ENCODE measurements around the gene PITRM1.
A peak's percentile ranks its signal among the peaks of the same experiment; 100 is the strongest.
"Not testable (repeated sequence)": the region's sequence is repeated elsewhere in the genome, so short reads cannot be mapped to it uniquely, and the experiment has no call there.

PITRM1 gene

GRCh38 chr10:3122034-3122433 is 50.5 kb downstream of the PITRM1 start:
- DNase-seq (ENCODE audit: low read depth) = no peak

- peak; percentile 43 for DNase-seq (ENCODE audit: low read depth)
Measured at GRCh38 chr10:3119796-3120459, 52.7 kb downstream of the PITRM1 start.

GRCh38 chr10:3118641-3119091 is 53.9 kb downstream of the PITRM1 start:
- no peak for DNase-seq (ENCODE audit: low read depth)

GRCh38 chr10:3117486-3117885 is 55.1 kb downstream of the PITRM1 start:
- DNase-seq (ENCODE audit: low read depth) = no peak

- no peak for DNase-seq (ENCODE audit: low read depth)
Measured at GRCh38 chr10:3116508-3117100, 56.0 kb downstream of the PITRM1 start.

- no peak for DNase-seq (ENCODE audit: low read depth)
Measured at GRCh38 chr10:3115685-3116084, 56.9 kb downstream of the PITRM1 start.

- no peak for DNase-seq (ENCODE audit: low read depth)
Measured at GRCh38 chr10:3113343-3113720, 59.2 kb downstream of the PITRM1 start.

- no peak for DNase-seq (ENCODE audit: low read depth)
Measured at GRCh38 chr10:3111621-3112163, 60.9 kb downstream of the PITRM1 start.

- no peak for DNase-seq (ENCODE audit: low read depth)
Measured at GRCh38 chr10:3110782-3111620, 61.6 kb downstream of the PITRM1 start.

- DNase-seq (ENCODE audit: low read depth) = no peak
Measured at GRCh38 chr10:3109633-3110032, 62.9 kb downstream of the PITRM1 start.

- DNase-seq (ENCODE audit: low read depth) = no peak
Measured at GRCh38 chr10:3109196-3109595, 63.4 kb downstream of the PITRM1 start.

GRCh38 chr10:3108575-3109105 is 63.9 kb downstream of the PITRM1 start:
- DNase-seq (ENCODE audit: low read depth) = no peak

GRCh38 chr10:3108033-3108432 is 64.5 kb downstream of the PITRM1 start:
- no peak for DNase-seq (ENCODE audit: low read depth)

- no peak for DNase-seq (ENCODE audit: low read depth)
Measured at GRCh38 chr10:3107426-3107961, 65.1 kb downstream of the PITRM1 start.

- no peak for DNase-seq (ENCODE audit: low read depth)
Measured at GRCh38 chr10:3106928-3107425, 65.6 kb downstream of the PITRM1 start.

- DNase-seq (ENCODE audit: low read depth) = not testable (repeated sequence)
Measured at GRCh38 chr10:3106328-3106727, 66.3 kb downstream of the PITRM1 start.

GRCh38 chr10:3105905-3106304 is 66.7 kb downstream of the PITRM1 start:
- DNase-seq (ENCODE audit: low read depth) = no peak

- DNase-seq (ENCODE audit: low read depth) = no peak
Measured at GRCh38 chr10:3105166-3105565, 67.4 kb downstream of the PITRM1 start.

- DNase-seq (ENCODE audit: low read depth) = no peak
Measured at GRCh38 chr10:3104251-3104918, 68.2 kb downstream of the PITRM1 start.

- no peak for DNase-seq (ENCODE audit: low read depth)
Measured at GRCh38 chr10:3103646-3104045, 68.9 kb downstream of the PITRM1 start.

GRCh38 chr10:3102720-3103427 is 69.7 kb downstream of the PITRM1 start:
- DNase-seq (ENCODE audit: low read depth) = no peak
